SK-N-SH (cell line): ENCODE measurements around the gene R3HDM2.

Experiments used
- SMC3 ChIP-seq: IDR thresholded peaks from 2 replicates; pipeline ENCODE4 v1.6.1; 2012; ENCODE audit warnings: low read depth, low read length, improper control_type of control experiment
- YY1 ChIP-seq: IDR thresholded peaks from 2 replicates; pipeline ENCODE4 v1.4.0; 2012; ENCODE audit warnings: low read depth, mild to moderate bottlenecking
- TF ChIP-seq, protein P1 (sequence below): fragments of 200-600 bp; sonication (generic); IDR thresholded peaks from 2 replicates; pipeline ENCODE4 v1.6.1; 2017; ENCODE audit warnings: antibody characterized with exemption, mild to moderate bottlenecking, moderate library complexity

DNA sequence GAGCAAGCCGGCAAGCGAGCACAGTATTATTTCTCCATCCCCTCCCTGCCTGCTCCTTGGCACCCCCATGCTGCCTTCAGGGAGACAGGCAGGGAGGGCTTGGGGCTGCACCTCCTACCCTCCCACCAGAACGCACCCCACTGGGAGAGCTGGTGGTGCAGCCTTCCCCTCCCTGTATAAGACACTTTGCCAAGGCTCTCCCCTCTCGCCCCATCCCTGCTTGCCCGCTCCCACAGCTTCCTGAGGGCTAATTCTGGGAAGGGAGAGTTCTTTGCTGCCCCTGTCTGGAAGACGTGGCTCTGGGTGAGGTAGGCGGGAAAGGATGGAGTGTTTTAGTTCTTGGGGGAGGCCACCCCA is 218.2 kb downstream of the R3HDM2 start:
- TF ChIP-seq, protein P1, sequence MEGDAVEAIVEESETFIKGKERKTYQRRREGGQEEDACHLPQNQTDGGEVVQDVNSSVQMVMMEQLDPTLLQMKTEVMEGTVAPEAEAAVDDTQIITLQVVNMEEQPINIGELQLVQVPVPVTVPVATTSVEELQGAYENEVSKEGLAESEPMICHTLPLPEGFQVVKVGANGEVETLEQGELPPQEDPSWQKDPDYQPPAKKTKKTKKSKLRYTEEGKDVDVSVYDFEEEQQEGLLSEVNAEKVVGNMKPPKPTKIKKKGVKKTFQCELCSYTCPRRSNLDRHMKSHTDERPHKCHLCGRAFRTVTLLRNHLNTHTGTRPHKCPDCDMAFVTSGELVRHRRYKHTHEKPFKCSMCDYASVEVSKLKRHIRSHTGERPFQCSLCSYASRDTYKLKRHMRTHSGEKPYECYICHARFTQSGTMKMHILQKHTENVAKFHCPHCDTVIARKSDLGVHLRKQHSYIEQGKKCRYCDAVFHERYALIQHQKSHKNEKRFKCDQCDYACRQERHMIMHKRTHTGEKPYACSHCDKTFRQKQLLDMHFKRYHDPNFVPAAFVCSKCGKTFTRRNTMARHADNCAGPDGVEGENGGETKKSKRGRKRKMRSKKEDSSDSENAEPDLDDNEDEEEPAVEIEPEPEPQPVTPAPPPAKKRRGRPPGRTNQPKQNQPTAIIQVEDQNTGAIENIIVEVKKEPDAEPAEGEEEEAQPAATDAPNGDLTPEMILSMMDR: no peak
- TF ChIP-seq SMC3 (no peak), YY1 (no peak)
